Measurements from ENCODE around the gene KIF26B. TPM values are rescaled to one million over a fixed set of nuclear protein-coding genes. Genes with fewer than 3 reads are reported as not detected.

The KIF26B gene
- total RNA-seq, 2 donors from 2014 or later: 0.83 to 1.3 TPM

DNA sequence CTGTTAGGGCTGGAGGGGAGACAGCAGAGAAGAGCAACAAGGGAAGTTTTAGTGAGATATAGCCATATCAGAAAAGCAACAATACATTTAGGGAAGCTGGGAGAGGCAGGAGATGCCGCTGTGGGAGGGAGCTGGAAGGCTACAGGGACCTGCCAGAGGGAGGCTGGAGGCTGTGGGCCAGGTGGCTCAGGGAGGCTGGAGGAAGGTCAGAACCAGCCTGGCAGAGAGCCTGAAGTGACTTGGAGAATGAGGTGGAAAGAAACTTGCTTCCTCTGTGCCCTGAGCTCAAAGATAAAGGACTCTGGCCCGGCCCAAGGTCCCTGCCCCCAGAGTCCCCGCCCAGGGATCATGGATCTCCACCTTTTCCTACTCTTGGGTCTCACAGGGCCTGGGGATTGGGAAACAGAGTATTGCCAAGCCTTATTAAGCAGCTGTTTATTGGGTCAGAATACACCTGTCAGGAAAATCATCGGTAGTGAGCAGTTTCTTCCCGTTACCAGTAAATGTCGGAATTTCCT, 85.9 kb downstream of the KIF26B start:
- TF ChIP-seq, protein P1, sequence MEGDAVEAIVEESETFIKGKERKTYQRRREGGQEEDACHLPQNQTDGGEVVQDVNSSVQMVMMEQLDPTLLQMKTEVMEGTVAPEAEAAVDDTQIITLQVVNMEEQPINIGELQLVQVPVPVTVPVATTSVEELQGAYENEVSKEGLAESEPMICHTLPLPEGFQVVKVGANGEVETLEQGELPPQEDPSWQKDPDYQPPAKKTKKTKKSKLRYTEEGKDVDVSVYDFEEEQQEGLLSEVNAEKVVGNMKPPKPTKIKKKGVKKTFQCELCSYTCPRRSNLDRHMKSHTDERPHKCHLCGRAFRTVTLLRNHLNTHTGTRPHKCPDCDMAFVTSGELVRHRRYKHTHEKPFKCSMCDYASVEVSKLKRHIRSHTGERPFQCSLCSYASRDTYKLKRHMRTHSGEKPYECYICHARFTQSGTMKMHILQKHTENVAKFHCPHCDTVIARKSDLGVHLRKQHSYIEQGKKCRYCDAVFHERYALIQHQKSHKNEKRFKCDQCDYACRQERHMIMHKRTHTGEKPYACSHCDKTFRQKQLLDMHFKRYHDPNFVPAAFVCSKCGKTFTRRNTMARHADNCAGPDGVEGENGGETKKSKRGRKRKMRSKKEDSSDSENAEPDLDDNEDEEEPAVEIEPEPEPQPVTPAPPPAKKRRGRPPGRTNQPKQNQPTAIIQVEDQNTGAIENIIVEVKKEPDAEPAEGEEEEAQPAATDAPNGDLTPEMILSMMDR (IDR thresholded peaks at IDR 0.05): no peak
- no peaks in the 10 kb centered on the region for H3K27me3 ChIP-seq
- H3K4me1 ChIP-seq: no peaks in the 10 kb centered on the region
- no peaks in the 10 kb centered on the region for H3K9me3 ChIP-seq
- no peak overlapping the region for H3K4me3 ChIP-seq
- DNase-seq (ENCODE audit: low spot score): no peak
- H3K27ac ChIP-seq: no peak overlapping the region
- H3K36me3 ChIP-seq: no peaks in the 10 kb centered on the region

DNA sequence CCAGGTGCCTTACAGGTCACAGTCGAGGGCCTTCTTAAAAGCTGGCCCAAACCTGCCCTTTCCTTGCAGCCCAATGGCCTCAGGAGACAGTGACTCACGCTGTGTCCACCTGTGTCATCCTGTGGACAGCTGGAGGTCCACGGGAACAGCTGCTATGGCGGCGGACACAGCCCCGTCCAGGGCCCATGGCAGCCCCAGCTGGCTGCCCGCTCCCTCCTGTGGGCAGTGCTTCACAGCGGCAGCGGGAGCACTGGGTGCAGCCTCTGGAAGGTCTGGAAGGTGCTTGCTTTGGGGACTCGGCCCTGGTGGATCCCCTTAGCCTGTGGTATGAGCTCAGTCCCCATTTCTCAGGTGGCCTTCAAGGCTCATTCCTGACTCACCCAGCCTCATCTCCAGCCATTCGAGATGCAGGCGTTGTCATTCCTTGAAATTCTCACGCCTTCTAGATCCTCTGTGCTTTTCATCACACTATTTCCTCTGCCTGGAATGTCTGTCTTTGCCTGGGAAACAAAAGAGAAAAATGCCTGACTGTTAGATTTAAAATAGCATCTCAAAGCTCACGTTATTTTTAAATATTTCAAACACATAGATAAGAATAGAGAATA, 86.8 kb downstream of the KIF26B start:
- Histone ChIP-seq H3K4me3 (no peak overlapping the region), H3K27me3 (no peaks in the 10 kb centered on the region), H3K27ac (no peak overlapping the region), H3K9me3 (no peaks in the 10 kb centered on the region), H3K4me1 (no peaks in the 10 kb centered on the region), H3K36me3 (no peaks in the 10 kb centered on the region)
- no peak for DNase-seq (ENCODE audit: low spot score)
- TF ChIP-seq, protein P1 (IDR thresholded peaks at IDR 0.05): no peak

DNA sequence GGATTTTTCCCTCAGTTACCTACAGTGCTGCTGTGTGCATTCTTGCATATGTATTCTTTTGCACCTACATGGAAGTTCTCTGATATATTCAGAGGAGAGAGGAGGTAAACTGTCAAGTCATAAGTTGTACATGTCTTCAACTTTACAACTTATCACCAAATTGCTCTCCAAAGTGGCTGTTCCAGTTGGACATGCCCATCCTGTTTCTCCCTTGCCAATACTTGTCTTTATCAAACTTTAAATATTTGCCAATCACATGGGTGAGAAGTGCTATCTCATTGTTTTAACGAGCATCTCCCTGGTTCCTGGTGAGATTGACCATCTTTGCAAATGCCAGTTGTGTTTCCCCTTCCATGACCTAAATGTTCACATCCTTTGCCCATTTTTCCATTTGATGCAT, 88.2 kb downstream of the KIF26B start:
- Histone ChIP-seq H3K27me3 (no peaks in the 10 kb centered on the region), H3K4me1 (no peaks in the 10 kb centered on the region), H3K27ac (no peak overlapping the region), H3K36me3 (no peaks in the 10 kb centered on the region), H3K9me3 (no peaks in the 10 kb centered on the region), H3K4me3 (no peak overlapping the region)
- TF ChIP-seq, protein P1 (IDR thresholded peaks at IDR 0.05): no peak
- DNase-seq (ENCODE audit: low spot score): no peak

DNA sequence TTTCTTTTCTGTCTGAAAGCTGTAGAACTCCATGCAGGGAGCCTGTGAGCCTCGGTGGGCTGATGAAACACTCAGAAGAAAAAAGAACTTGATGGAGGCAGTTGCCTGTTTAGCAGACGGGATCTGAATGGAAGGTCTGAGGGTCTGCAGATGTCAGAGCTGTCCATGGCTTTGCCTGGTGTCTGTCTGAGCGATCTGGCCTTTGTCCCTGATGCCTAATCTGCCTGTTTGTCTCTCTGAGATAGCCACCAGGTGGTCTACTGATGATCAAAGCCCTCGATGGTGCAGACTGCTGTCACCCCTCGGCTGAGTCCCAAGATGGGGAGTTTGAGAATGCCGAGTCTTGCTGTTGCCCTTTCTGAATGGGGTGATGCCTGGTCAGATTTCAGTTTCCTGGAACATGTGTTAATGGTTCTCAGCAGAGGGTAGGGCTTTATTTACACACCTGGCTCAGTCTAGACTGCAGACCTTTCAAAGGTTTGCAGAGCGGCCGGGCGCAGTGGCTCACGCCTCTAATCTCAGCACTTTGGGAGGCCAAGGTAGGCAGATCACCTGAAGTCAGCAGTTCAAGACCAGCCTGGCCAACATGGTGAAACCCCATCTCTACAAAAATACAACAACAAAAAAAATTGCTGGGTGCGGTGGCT, 90.4 kb downstream of the KIF26B start:
- Histone ChIP-seq H3K4me3 (no peak overlapping the region), H3K27ac (no peak overlapping the region), H3K4me1 (no peaks in the 10 kb centered on the region), H3K9me3 (no peaks in the 10 kb centered on the region), H3K36me3 (no peaks in the 10 kb centered on the region), H3K27me3 (no peaks in the 10 kb centered on the region)
- TF ChIP-seq, protein P1 (IDR thresholded peaks at IDR 0.05): no peak
- no peak for DNase-seq (ENCODE audit: low spot score)

DNA sequence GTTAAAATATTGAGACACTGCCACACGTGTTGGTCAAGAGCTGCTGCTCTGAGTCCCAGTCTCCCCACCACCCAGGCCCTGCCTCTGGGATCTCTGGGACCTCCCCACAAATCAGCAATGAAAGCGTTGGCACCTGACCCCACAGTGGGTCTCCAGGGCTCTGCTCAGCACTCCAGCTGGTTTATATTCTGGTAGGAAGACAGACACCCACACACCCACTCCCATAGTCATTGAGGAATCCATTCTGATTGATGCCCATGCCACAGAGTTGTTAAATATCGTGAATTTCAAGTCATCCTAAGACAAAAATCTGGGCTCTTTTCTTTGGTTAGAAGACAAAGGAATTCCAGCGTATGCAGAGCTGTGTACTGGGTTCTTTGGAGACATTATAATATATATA, 91.6 kb downstream of the KIF26B start:
- Histone ChIP-seq H3K27me3 (no peaks in the 10 kb centered on the region), H3K36me3 (no peaks in the 10 kb centered on the region), H3K4me1 (no peaks in the 10 kb centered on the region), H3K4me3 (no peak overlapping the region), H3K9me3 (no peaks in the 10 kb centered on the region), H3K27ac (no peak overlapping the region)
- TF ChIP-seq, protein P1 (IDR thresholded peaks at IDR 0.05): no peak
- DNase-seq (ENCODE audit: low spot score): peak; percentile 26
